Left lung (tissue), 10 donors: ENCODE data around the gene RHEX. TPM values are rescaled to one million over a fixed set of nuclear protein-coding genes. Genes with fewer than 3 reads are reported as not detected.

Experiments
- ATAC-seq: fragments of 200-7000 bp; cut with Tn5 transposase; one replicate; pipeline ENCODE4 v1.9.1; 2020; ENCODE audit warnings: moderate library complexity
- DNase-seq, 4 donors: peaks; one replicate each; pipeline ENCODE4 v3.0.0-alpha.2; 2013 to 2020
- H3K27ac ChIP-seq, 2 donors: fragments of 200-600 bp; sonication (generic) in 1 of 2; one replicate each; pipeline versions ENCODE4 v1.5.0 to v1.8.0; 2020 to 2021
- H3K27me3 ChIP-seq, 2 donors: fragments of 200-600 bp; sonication (generic) in 1 of 2; one replicate each; pipeline versions ENCODE4 v1.5.0 to v1.8.0; 2020 to 2021
- H3K36me3 ChIP-seq, 2 donors: fragments of 200-600 bp; sonication (generic) in 1 of 2; one replicate each; pipeline versions ENCODE4 v1.5.0 to v1.8.0; 2020 to 2021
- H3K4me1 ChIP-seq, 2 donors: fragments of 200-600 bp; one replicate each; pipeline ENCODE4 v1.8.0; 2021
- H3K4me3 ChIP-seq, 2 donors: fragments of 200-600 bp; sonication (generic) in 1 of 2; one replicate each; pipeline versions ENCODE4 v1.5.0 to v1.8.0; 2020 to 2021; ENCODE audit warnings: mild to moderate bottlenecking in 1 of 2
- H3K9me3 ChIP-seq, 2 donors: fragments of 200-600 bp; sonication (generic) in 1 of 2; one replicate each; pipeline versions ENCODE4 v1.5.0 to v1.8.0; 2020 to 2021
- CTCF ChIP-seq, 2 donors: fragments of 200-600 bp; sonication (generic) in 1 of 2; IDR thresholded peaks; one replicate each; pipeline versions ENCODE4 v1.5.0 to v1.8.0; 2021; ENCODE audit warnings: antibody characterized with exemption in 2 of 2
- intact Hi-C, 2 donors: fragments of 100-400 bp; cut with DNase I; formaldehyde crosslinking; loops; one replicate each; pipeline versions ENCODE4 v1.11.2 to v1.14.2; 2022
- polyA plus RNA-seq, 6 donors: library from polyadenylated mRNA; unstranded; fragments of 120-200 nt; gene quantifications; one replicate each; pipeline ENCODE4 v1.2.1, GENCODE V29; 2013; ENCODE audit not compliant: insufficient read length in 6 of 6
- total RNA-seq, 2 donors: library from RNA; stranded (reverse); fragmentation: NEBNext Ultra II Directional; extraction: Animal tissue kit (Norgen Biotek cat#: 25700); gene quantifications; one replicate each; pipeline ENCODE4 v1.2.1, GENCODE V29; 2021
- donor health status: DM: no; HTN: yes; CAD: no.
- donor health status: DM: no; HTN: no; CAD: no.

The RHEX gene
- total and polyA plus RNA-seq, 8 donors: 0.18 to 2.4 (median 0.32) TPM; not detected in 1

DNA sequence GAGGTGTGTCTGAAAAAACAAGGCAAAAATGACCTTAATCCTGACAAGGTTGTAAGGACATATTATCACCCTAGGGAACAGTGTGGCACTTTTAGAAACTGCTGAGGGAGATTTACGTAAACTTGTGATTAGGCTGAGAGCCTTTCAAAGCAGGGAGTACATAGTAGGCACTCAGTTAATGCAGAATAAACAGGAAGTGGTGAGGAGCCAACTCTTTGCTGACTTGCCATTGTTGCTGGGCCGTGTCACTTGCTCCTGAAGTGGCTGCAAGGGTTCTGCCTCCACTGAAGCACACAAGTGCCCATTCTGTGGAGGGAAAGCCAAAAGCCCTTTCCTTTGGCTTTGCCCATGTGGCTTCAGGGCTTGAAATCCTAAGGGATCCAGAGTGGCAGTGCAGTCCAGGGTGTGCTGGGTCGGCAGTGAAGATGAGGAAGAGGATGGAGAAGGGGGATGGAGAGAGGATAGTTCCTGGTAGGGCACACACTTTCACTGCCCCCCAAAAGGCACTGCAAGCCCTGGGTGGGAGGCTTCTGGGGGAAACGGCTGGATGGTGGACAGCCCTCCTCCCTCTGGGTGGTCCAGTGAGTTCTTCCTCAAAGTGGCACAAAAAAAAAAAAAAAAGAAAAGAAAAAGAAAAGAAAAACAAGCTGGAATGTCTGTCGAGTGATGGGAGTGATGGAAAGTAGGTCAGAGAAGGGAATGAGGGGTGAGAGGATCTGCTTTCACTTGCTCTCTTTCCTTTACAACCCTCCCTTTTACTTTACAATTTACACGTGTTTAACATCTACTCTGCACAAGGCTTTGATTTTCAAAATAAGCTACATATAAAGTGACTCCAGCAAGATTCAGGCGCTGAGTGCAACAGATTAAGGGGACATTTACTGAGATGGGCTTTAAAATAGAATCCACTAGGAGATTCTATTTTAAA, 13.7 kb upstream of the RHEX start:
- H3K27ac ChIP-seq: no peak overlapping the region
- no peak for TF ChIP-seq CTCF (IDR thresholded peaks at IDR 0.05)
- intact Hi-C loops: no loop called here
- no peaks in the 10 kb centered on the region for H3K36me3 ChIP-seq
- ATAC-seq: peak; percentile 29
- H3K27me3 ChIP-seq: peaks cover 0 to 5% of the 10 kb centered on the region in 2 donors
- H3K4me1 ChIP-seq: peaks cover 0 to 8% of the 10 kb centered on the region in 2 donors
- H3K4me3 ChIP-seq: no peak overlapping the region
- H3K9me3 ChIP-seq: no peaks in the 10 kb centered on the region
- DNase-seq: no peak

DNA sequence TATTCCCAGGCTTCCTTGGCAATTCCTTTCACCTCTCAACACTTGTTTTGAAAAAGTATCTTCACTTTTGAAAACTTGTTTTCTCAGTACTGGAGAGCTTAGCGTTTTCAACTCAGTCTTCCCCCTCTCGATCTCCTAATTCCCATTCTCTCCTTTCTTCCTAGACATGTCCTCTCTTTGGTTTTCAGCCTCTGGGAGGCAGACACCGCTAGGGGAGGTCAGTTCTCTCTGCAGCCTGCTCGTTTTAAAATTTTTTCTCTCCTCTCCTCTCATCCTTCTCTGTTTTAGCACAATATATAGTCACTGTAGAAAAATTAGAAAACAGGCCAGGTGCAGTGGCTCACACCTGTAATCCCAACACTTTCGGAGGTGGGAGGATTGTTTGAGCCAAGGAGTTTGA, 12.6 kb upstream of the RHEX start:
- Histone ChIP-seq H3K36me3 (no peaks in the 10 kb centered on the region), H3K4me1 (peaks cover 0 to 2% of the 10 kb centered on the region in 2 donors), H3K9me3 (no peaks in the 10 kb centered on the region), H3K27me3 (peaks cover 0 to 5% of the 10 kb centered on the region in 2 donors), H3K4me3 (no peak overlapping the region), H3K27ac (no peak overlapping the region)
- DNase-seq (no peak), ATAC-seq (no peak)
- TF ChIP-seq CTCF (IDR thresholded peaks at IDR 0.05): no peak
- intact Hi-C loops: no loop called here

- no peak for TF ChIP-seq CTCF (IDR thresholded peaks at IDR 0.05)
- DNase-seq (no peak), ATAC-seq (peak; percentile 33)
- no peaks in the 10 kb centered on the region for H3K4me1 ChIP-seq
- H3K36me3 ChIP-seq: no peaks in the 10 kb centered on the region
- intact Hi-C loops: no loop called here
- H3K27me3 ChIP-seq: peaks cover 0 to 5% of the 10 kb centered on the region in 2 donors
- no peak overlapping the region for H3K4me3 ChIP-seq
- no peak overlapping the region for H3K27ac ChIP-seq
- H3K9me3 ChIP-seq: no peaks in the 10 kb centered on the region
These were observed 11.3 kb upstream of the RHEX start for GRCh38 chr1:206041640-206042039.

GRCh38 chr1:206047271-206047670, 5.7 kb upstream of the RHEX start:
- intact Hi-C loops: no loop called here
- no peak for TF ChIP-seq CTCF (IDR thresholded peaks at IDR 0.05)
- H3K27ac ChIP-seq: no peak overlapping the region

DNA sequence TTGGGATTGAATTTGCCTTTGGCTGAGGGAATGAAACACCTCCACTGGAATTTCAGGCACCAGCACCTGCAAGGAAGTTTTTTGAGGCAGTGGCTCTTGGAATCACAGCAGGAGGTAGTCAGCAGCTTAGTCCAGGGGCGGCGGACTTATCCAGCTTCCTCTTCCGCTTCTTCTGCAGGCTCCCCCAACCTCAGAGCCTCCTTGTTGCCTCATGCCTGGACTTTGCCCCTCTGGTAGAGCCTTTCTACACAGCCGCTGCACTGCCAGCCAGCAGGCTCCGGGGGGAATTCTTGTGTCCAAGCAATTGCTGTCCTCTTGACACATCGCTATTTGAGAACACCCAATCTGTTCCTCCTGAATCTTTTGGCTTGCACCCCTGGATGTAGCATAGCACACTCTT, 4.4 kb upstream of the RHEX start:
- Histone ChIP-seq H3K27me3 (no peaks in the 10 kb centered on the region), H3K4me1 (peaks cover 0 to 19% of the 10 kb centered on the region in 2 donors), H3K4me3 (no peak overlapping the region), H3K27ac (no peak overlapping the region), H3K36me3 (no peaks in the 10 kb centered on the region), H3K9me3 (no peaks in the 10 kb centered on the region)
- ATAC-seq (peak; percentile 71), DNase-seq (peak in 2 of 4 donors; percentile 49 to 68)
- no peak for TF ChIP-seq CTCF (IDR thresholded peaks at IDR 0.05)
- intact Hi-C loops: no loop called here

More at GRCh38 chr1:206047271-206047670, 5.7 kb upstream of the RHEX start:
- peaks cover 0 to 19% of the 10 kb centered on the region in 2 donors for H3K4me1 ChIP-seq
- no peak for ATAC-seq
- no peak overlapping the region for H3K4me3 ChIP-seq
- H3K9me3 ChIP-seq: no peaks in the 10 kb centered on the region
- H3K27me3 ChIP-seq: no peaks in the 10 kb centered on the region
- no peaks in the 10 kb centered on the region for H3K36me3 ChIP-seq
- no peak for DNase-seq
